GM18519 (cell line): Measurements from ENCODE around the gene PKN2.
"Not testable (repeated sequence)": the region's sequence is repeated elsewhere in the genome, so short reads cannot be mapped to it uniquely, and the experiment has no call there.

Experiments used
- ATAC-seq: cut with Tn5 transposase; IDR thresholded peaks from one replicate; pipeline ENCODE4 v1.9.1; 2021; ENCODE audit warnings: mild to moderate bottlenecking, moderate library complexity; ENCODE audit not compliant: unreplicated experiment, low FRiP score

PKN2 gene

DNA sequence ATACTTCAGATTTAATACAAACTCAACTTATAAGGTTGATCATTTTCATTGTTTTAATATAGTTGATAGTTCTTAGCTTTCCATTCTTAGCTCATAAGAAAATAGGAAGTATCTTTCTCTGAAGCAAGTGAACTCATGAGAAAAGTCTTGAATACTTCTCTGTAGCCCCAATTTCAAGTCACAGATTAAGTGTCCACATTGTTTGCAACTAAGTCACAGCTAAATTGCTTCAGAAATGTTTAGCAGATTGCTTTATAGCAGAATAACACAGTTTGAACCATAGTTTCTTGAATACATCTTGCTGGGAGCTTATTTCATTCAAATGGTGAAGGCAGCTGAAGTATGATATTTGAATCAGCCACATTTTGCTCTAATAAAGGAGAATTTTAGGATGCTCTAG, 10.6 kb upstream of the PKN2 start:
- no peak for ATAC-seq

GRCh38 chr1:88678405-88678804, 5.7 kb upstream of the PKN2 start:
- no peak for ATAC-seq

- no peak for ATAC-seq
Observed at GRCh38 chr1:88680471-88680870, 3.6 kb upstream of the PKN2 start.

DNA sequence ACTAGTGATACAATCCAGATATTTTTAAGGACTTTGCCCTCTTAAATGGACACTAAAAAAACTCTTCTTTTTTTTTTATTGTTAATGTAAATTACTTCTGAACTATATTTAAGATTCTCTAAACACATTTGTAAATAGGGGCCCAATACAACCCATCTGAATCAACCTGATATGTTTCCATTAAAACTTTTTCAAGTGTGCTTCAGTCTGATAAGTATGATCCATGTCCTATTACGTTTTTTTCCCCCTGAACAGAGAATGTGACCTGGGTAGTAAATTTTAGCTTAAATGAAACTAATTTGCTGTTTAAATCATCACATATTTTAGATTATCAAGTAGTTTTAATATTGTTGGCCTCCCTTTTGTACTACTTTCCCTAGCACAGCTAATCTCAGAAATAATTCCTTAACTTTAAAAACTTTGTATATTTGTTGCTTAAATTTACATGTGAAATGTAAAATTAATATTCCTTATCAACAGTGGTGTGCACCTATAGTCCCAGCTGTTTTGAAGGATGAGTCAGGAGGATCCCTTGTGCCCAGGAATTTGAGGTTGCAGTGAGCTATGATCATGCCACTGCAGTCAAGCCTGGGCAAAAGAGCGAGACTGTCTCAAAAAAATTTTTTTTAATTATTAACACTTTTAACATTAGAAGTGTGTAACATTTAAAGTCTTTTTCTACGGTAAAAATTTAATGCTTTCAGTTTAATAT, 3.0 kb upstream of the PKN2 start:
- no peak for ATAC-seq

- peak; percentile 26 for ATAC-seq
Observed at GRCh38 chr1:88684482-88685258, 597 bp downstream of the PKN2 start.

DNA sequence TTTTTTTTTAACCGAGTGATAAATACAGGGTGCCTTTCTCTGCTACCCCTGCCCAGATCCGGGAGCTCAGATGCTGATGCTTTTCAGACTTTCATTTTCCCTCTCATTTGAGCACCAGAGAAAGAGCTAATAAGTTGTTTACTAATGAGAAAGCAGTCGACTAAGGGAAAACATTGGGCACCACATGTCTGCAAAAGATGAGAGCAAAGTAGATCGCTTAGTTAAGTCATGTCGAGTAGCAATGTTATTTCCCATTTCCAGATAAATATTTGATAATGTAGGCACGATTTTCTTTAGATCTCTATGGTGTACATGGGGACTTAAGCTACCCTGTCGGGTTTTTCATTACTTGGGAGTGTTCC, 1.2 kb downstream of the PKN2 start:
- ATAC-seq, result no peak

- ATAC-seq, result no peak
Observed at GRCh38 chr1:88691540-88691939, 7.5 kb downstream of the PKN2 start.

- no peak for ATAC-seq
Observed at GRCh38 chr1:88695781-88696180, 11.7 kb downstream of the PKN2 start.

- no peak for ATAC-seq
Observed at GRCh38 chr1:88697503-88697902, 13.4 kb downstream of the PKN2 start.

DNA sequence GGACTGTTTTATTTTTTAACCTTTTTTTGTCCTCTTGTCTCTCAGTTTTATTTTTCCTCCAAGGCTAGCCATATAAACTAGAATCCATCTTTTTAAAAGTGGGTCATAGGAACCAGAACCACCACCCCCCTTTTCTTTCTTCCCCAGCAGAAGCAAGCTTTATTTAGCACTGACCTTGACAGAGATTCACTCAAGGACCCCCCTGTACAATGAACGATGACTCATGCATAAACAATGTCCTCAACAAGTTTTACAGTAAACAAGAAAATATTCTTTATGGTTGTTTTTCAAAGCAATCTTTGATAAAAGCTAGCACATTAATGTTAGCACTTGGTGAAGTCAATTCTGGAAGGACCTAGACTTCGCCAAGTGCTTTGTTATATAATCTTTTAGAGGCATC, 14.1 kb downstream of the PKN2 start:
- ATAC-seq, result no peak

DNA sequence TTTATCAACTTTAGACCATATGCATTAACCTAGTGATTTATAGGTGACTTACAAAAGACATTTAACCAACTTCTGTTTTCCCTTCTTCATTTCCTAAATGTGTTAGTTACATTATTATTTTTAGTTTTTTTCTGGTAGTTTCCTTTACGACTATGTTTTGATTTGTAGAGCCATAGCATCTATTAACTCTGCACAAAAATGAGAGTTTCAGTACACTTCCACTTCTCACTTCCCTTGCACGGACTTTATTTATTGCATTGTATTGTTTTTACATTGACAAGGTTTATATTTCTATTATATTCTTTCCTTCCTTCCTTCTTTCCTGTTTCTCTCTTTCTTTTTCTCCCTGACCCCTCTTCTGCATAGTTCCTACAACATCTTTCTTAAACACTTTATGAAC, 14.7 kb downstream of the PKN2 start:
- ATAC-seq, result no peak

- no peak for ATAC-seq
Observed at GRCh38 chr1:88700425-88701013, 16.4 kb downstream of the PKN2 start.

DNA sequence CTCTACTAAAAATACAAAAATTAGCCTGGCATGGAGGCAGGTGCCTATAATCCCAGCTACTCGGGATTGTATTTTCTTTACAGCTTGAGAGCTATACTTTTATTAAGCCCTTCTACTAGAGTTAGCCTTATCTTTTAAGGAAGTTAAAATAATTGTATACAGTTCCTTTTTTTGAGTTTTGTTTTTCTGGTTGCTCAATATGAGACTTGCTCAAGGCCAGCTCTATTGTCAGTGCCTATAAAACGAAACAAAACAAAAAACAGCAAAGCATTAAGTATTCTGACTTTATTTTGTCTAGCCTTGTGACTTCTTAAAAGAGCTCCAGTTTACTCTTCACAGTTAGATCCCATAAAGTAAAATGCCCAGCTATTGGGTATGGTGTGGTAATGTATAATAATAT, 17.2 kb downstream of the PKN2 start:
- ATAC-seq, result peak; percentile 87

- not testable (repeated sequence) for ATAC-seq
Observed at GRCh38 chr1:88701793-88702192, 17.7 kb downstream of the PKN2 start.

- no peak for ATAC-seq
Observed at GRCh38 chr1:88708011-88708410, 23.9 kb downstream of the PKN2 start.

DNA sequence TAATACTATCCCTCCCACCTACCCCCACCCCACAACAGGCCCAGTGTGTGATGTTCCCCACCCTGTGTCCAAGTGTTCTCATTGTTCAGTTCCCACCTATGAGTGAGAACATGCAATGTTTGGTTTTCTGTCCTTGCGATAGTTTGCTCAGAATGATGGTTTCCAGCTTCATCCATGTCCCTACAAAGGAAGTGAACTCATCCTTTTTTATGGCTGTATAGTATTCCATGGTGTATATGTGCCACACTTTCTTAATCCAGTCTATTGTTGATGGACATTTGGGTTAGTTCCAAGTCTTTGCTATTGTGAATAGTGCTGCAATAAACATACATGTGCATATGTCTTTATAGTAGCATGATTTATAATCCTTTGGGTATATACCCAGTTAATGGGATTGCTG, 28.8 kb downstream of the PKN2 start:
- not testable (repeated sequence) for ATAC-seq

- ATAC-seq, result not testable (repeated sequence)
Observed at GRCh38 chr1:88716571-88716970, 32.5 kb downstream of the PKN2 start.

DNA sequence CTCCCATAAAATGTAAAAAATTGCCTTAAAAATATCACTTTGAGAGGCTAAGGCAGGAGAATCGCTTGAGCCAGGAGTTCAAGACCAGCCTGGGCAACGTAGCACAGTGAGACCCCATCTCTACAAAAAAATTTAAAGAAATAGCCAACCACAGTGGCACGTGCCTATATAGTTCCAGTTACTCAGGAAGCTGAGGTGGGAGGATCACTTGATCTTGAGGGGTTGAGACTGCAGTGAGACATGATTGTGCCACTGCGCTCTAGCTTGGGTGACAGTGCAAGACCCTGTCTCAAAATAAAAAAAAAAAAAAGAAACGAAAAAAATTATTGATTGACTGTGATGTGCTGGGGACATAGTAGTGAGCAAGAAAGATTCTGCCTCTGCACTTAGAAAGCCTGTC, 38.4 kb downstream of the PKN2 start:
- ATAC-seq, result no peak

- no peak for ATAC-seq
Observed at GRCh38 chr1:88726697-88727096, 42.6 kb downstream of the PKN2 start.

- no peak for ATAC-seq
Observed at GRCh38 chr1:88727205-88727604, 43.1 kb downstream of the PKN2 start.

DNA sequence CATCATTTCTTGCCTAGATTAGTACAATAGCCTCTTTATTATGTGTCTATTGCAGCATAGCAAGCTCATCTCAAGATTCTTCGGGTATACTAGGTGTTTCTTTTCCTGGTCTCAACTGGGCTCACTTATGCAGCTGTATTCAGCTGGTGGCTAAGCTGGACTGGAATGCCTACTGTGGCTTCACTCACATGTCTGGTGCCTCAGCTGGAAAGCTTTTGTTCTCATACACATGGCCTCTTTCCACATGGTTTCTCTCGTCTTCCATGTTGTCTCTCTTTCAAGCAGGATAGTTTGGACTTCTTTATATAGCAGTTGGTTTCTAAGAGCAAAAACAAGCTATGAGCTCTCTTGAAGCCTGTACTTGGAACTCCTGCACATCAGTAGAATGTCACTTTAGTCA, 45.2 kb downstream of the PKN2 start:
- no peak for ATAC-seq
